IPS DF 6.9 (cell line): ENCODE measurements around the gene PEPD.

Experiments used
- DNase-seq: peaks from one replicate; pipeline ENCODE4 v3.0.0-alpha.2; 2013; ENCODE audit warnings: low read depth, low spot score
- H3K27ac ChIP-seq: one replicate; pipeline ENCODE4 v1.5.1; 2013; ENCODE audit warnings: low read length, control low read depth
- H3K27me3 ChIP-seq: 2 replicates; pipeline ENCODE4 v1.6.1; 2013; ENCODE audit warnings: mild to moderate bottlenecking, low read length; ENCODE audit not compliant: control insufficient read depth, insufficient read depth
- H3K36me3 ChIP-seq: 2 replicates; pipeline ENCODE4 v1.6.1; 2013; ENCODE audit warnings: low read length; ENCODE audit not compliant: control insufficient read depth, insufficient read depth
- H3K4me1 ChIP-seq: 2 replicates; pipeline ENCODE4 v1.6.1; 2013; ENCODE audit warnings: low read length; ENCODE audit not compliant: control insufficient read depth, insufficient read depth
- H3K4me3 ChIP-seq: 2 replicates; pipeline ENCODE4 v1.5.1; 2013; ENCODE audit warnings: mild to moderate bottlenecking, low read length
- H3K9me3 ChIP-seq: 2 replicates; pipeline ENCODE4 v1.6.1; 2013; ENCODE audit warnings: low read length, inconsistent platforms; ENCODE audit not compliant: control insufficient read depth, insufficient read depth
- WGBS: extraction: QIAGEN DNeasy Blood & Tissue Kit; methylation state at CpG from one replicate; pipeline ENCODE4 v1.1.7; 2013; ENCODE audit warnings: mixed read lengths, missing lambda C conversion rate; ENCODE audit not compliant: insufficient read length, insufficient coverage; 5-methylcytosine and 5-hydroxymethylcytosine counted together

Gene PEPD

GRCh38 chr19:33461256-33462111, 60.1 kb downstream of the PEPD start:
- no peak for DNase-seq
- WGBS, result no CpG with 5 or more reads among the region's 24 CpGs
- Histone ChIP-seq H3K4me1 (no peaks in the 10 kb centered on the region), H3K36me3 (no peaks in the 10 kb centered on the region; the same call in 1 of the 2 replicates), H3K9me3 (no peaks in the 10 kb centered on the region), H3K4me3 (no peak overlapping the region), H3K27ac (no peak overlapping the region), H3K27me3 (no peaks in the 10 kb centered on the region)

- Histone ChIP-seq H3K4me1 (no peaks in the 10 kb centered on the region), H3K27ac (no peak overlapping the region), H3K36me3 (no peaks in the 10 kb centered on the region; the same call in 1 of the 2 replicates), H3K4me3 (no peak overlapping the region), H3K27me3 (no peaks in the 10 kb centered on the region), H3K9me3 (no peaks in the 10 kb centered on the region)
- DNase-seq, result no peak
- no CpG with 5 or more reads among the region's 18 CpGs for WGBS
Observed at GRCh38 chr19:33460221-33460908, 61.2 kb downstream of the PEPD start.

- Histone ChIP-seq H3K4me3 (no peak overlapping the region), H3K4me1 (no peaks in the 10 kb centered on the region), H3K27ac (no peak overlapping the region), H3K27me3 (no peaks in the 10 kb centered on the region), H3K9me3 (no peaks in the 10 kb centered on the region), H3K36me3 (no peaks in the 10 kb centered on the region; the same call in 1 of the 2 replicates)
- no CpG with 5 or more reads among the region's 23 CpGs for WGBS
- DNase-seq, result no peak
Observed at GRCh38 chr19:33459222-33460090, 62.1 kb downstream of the PEPD start.

DNA sequence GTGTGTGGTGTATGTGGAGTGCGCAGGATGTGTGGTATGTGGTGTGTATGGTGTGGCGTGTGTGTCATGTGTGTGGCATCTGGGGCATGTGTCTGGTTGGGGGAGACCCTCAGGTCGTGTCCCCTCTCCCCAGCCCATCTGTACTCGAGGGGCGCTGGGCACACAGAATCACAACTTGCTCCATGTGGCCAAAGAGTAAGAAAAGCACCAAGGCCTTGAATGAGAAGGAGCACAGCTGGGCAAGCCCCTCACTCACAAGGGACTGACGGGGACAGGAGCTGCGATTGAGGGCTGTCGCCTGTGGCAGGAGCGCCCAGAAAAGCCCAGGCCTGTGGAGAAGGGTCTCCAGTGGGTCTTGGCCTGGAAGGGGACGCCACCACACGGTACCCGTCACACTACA, 62.8 kb downstream of the PEPD start:
- no peaks in the 10 kb centered on the region for H3K27me3 ChIP-seq
- DNase-seq, result no peak
- no peaks in the 10 kb centered on the region for H3K9me3 ChIP-seq
- no peak overlapping the region for H3K27ac ChIP-seq
- no peak overlapping the region for H3K4me3 ChIP-seq
- H3K4me1 ChIP-seq, result no peaks in the 10 kb centered on the region
- no CpG with 5 or more reads among the region's 12 CpGs for WGBS
- no peaks in the 10 kb centered on the region; the same call in 1 of the 2 replicates for H3K36me3 ChIP-seq

GRCh38 chr19:33458171-33458633, 63.4 kb downstream of the PEPD start:
- Histone ChIP-seq H3K27ac (no peak overlapping the region), H3K4me1 (no peaks in the 10 kb centered on the region), H3K9me3 (no peaks in the 10 kb centered on the region), H3K36me3 (no peaks in the 10 kb centered on the region; the same call in 1 of the 2 replicates), H3K27me3 (no peaks in the 10 kb centered on the region), H3K4me3 (no peak overlapping the region)
- 100% methylated on average over 8 of the region's 8 CpGs for WGBS
- DNase-seq, result no peak

- H3K27me3 ChIP-seq, result no peaks in the 10 kb centered on the region
- H3K4me1 ChIP-seq, result no peaks in the 10 kb centered on the region
- H3K27ac ChIP-seq, result no peak overlapping the region
- no peak for DNase-seq
- no CpG with 5 or more reads among the region's 10 CpGs for whole genome bisulfite sequencing
- H3K36me3 ChIP-seq, result no peaks in the 10 kb centered on the region; the same call in 1 of the 2 replicates
- no peaks in the 10 kb centered on the region for H3K9me3 ChIP-seq
- no peak overlapping the region for H3K4me3 ChIP-seq
Observed at GRCh38 chr19:33456845-33457220, 64.8 kb downstream of the PEPD start.

GRCh38 chr19:33456076-33456844, 65.3 kb downstream of the PEPD start:
- H3K9me3 ChIP-seq, result no peaks in the 10 kb centered on the region
- no peaks in the 10 kb centered on the region for H3K4me1 ChIP-seq
- no peaks in the 10 kb centered on the region for H3K27me3 ChIP-seq
- DNase-seq, result no peak
- H3K4me3 ChIP-seq, result no peak overlapping the region; the same call in 1 of the 2 replicates
- no peaks in the 10 kb centered on the region; the same call in 1 of the 2 replicates for H3K36me3 ChIP-seq
- no CpG with 5 or more reads among the region's 11 CpGs for WGBS
- no peak overlapping the region for H3K27ac ChIP-seq

DNA sequence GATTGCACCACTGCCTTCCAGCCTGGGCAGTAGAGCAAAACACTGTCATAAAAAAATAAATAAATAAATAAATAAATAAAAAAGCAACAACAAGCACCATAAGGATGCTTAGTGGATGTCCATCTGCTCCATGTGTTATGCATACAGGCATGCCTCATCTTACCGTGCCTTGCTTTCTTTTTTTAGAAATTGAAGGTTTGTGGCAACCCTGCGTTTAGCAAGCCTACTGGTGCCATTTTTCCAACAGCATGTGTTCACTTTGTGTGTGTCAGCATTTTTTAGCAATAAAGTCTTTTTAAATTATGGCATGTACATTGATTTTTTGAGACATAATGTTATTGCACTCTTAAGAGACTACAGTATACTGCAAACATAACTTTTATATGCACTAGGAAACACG, 68.3 kb downstream of the PEPD start:
- no peaks in the 10 kb centered on the region for H3K4me1 ChIP-seq
- H3K4me3 ChIP-seq, result no peak overlapping the region
- no peaks in the 10 kb centered on the region for H3K9me3 ChIP-seq
- no peaks in the 10 kb centered on the region for H3K27me3 ChIP-seq
- WGBS, result no CpG with 5 or more reads among the region's 3 CpGs
- DNase-seq, result no peak
- H3K36me3 ChIP-seq, result no peaks in the 10 kb centered on the region
- H3K27ac ChIP-seq, result no peak overlapping the region

DNA sequence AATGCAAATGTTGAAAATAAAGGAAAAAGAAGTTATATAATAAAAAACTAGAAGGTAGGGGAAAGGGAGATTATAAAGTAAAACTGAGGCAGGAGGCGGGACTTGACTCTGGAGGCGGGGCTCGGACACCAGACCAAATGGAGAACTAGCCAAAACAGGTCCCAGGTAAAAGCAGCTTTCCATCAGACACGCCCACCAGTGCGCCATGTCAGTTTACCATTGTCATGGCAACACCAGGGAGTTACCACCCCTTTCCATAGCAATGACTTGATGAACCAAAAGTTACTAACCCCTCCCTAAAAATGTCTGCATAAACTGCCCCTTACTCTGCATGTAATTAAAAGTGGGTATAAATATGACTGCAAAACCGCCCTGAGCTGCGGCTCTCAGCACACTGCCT, 70.9 kb downstream of the PEPD start:
- no peaks in the 10 kb centered on the region for H3K9me3 ChIP-seq
- no peak for DNase-seq
- no peak overlapping the region for H3K4me3 ChIP-seq
- no peaks in the 10 kb centered on the region for H3K27me3 ChIP-seq
- H3K4me1 ChIP-seq, result no peaks in the 10 kb centered on the region
- WGBS, result no CpG with 5 or more reads among the region's 7 CpGs
- no peak overlapping the region for H3K27ac ChIP-seq
- H3K36me3 ChIP-seq, result no peaks in the 10 kb centered on the region
